Muscle layer of duodenum (tissue), 2 donors: ENCODE measurements around the gene MCOLN2.
A peak's percentile ranks its signal among the peaks of the same experiment; 100 is the strongest.
"Not testable (repeated sequence)": the region's sequence is repeated elsewhere in the genome, so short reads cannot be mapped to it uniquely, and the experiment has no call there.

Experiments
- H3K27ac ChIP-seq: one replicate; pipeline ENCODE4 v1.7.0; 2013; ENCODE audit warnings: mild to moderate bottlenecking, low read length
- H3K27me3 ChIP-seq: one replicate; pipeline ENCODE4 v1.7.0; 2013; ENCODE audit warnings: low read depth, mild to moderate bottlenecking, control low read depth, low read length
- H3K36me3 ChIP-seq, 2 donors: one replicate each; pipeline ENCODE4 v1.7.0; 2013; ENCODE audit warnings: low read length in 2 of 2, control low read depth in 1 of 2, mild to moderate bottlenecking in 1 of 2; ENCODE audit not compliant: insufficient read depth in 2 of 2, control insufficient read depth in 1 of 2
- H3K4me1 ChIP-seq, 2 donors: one replicate each; pipeline ENCODE4 v1.7.0; 2013; ENCODE audit warnings: low read length in 2 of 2, mild to moderate bottlenecking in 2 of 2, control low read depth in 1 of 2, moderate library complexity in 1 of 2; ENCODE audit not compliant: insufficient read depth in 2 of 2, control insufficient read depth in 1 of 2
- H3K4me3 ChIP-seq, 2 donors: one replicate each; pipeline ENCODE4 v1.7.0; 2013; ENCODE audit warnings: low read length in 2 of 2, low read depth in 1 of 2, mild to moderate bottlenecking in 1 of 2
- H3K9me3 ChIP-seq, 2 donors: one replicate each; pipeline ENCODE4 v1.7.0; 2013; ENCODE audit warnings: low read length in 2 of 2, control low read depth in 1 of 2, mild to moderate bottlenecking in 1 of 2; ENCODE audit not compliant: control insufficient read depth in 1 of 2
- donor health status: healthy.

The MCOLN2 gene

GRCh38 chr1:84918726-84919336 is 78.1 kb downstream of the MCOLN2 start:
- Histone ChIP-seq H3K4me3 (no peak overlapping the region), H3K9me3 (no peaks in the 10 kb centered on the region), H3K36me3 (no peaks in the 10 kb centered on the region), H3K27ac (no peak overlapping the region), H3K4me1 (no peaks in the 10 kb centered on the region), H3K27me3 (no peaks in the 10 kb centered on the region)

DNA sequence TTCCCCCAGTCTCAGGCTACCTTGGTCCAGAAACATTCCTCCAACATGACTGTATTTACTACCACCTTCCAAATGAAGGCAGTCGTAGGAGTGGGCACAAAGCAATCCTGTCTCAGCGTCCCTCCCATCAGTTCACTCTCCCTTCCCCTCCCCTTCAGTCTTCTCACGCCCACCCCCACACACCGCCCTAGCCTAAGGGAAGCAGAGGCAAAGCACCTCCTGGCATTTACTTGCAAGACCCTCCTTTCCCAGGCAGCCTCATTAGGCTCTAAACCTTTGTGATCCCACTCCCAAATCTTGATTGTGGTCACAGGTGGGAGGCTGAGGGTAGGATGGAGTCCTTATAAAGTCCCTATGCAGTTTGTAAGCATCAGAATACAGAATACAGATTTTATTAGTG is 80.0 kb downstream of the MCOLN2 start:
- no peaks in the 10 kb centered on the region for H3K9me3 ChIP-seq
- H3K4me3 ChIP-seq = no peak overlapping the region
- no peaks in the 10 kb centered on the region for H3K36me3 ChIP-seq
- no peaks in the 10 kb centered on the region for H3K27me3 ChIP-seq
- no peak overlapping the region for H3K27ac ChIP-seq
- no peaks in the 10 kb centered on the region for H3K4me1 ChIP-seq

- Histone ChIP-seq H3K27ac (no peak overlapping the region), H3K27me3 (no peaks in the 10 kb centered on the region), H3K36me3 (no peaks in the 10 kb centered on the region), H3K9me3 (peaks cover 0 to 2% of the 10 kb centered on the region in 2 donors), H3K4me1 (no peaks in the 10 kb centered on the region), H3K4me3 (no peak overlapping the region)
Measured at GRCh38 chr1:84913555-84913892, 83.4 kb downstream of the MCOLN2 start.

GRCh38 chr1:84912726-84913554 is 84.0 kb downstream of the MCOLN2 start:
- peaks cover 0 to 2% of the 10 kb centered on the region in 2 donors for H3K9me3 ChIP-seq
- H3K27ac ChIP-seq = no peak overlapping the region
- H3K4me3 ChIP-seq = no peak overlapping the region
- H3K4me1 ChIP-seq = no peaks in the 10 kb centered on the region
- no peaks in the 10 kb centered on the region for H3K36me3 ChIP-seq
- no peaks in the 10 kb centered on the region for H3K27me3 ChIP-seq

GRCh38 chr1:84908746-84909464 is 88.0 kb downstream of the MCOLN2 start:
- H3K4me3 ChIP-seq, H3K4me1 ChIP-seq, H3K27ac ChIP-seq, H3K27me3 ChIP-seq, H3K36me3 ChIP-seq, H3K9me3 ChIP-seq: not testable (repeated sequence)

DNA sequence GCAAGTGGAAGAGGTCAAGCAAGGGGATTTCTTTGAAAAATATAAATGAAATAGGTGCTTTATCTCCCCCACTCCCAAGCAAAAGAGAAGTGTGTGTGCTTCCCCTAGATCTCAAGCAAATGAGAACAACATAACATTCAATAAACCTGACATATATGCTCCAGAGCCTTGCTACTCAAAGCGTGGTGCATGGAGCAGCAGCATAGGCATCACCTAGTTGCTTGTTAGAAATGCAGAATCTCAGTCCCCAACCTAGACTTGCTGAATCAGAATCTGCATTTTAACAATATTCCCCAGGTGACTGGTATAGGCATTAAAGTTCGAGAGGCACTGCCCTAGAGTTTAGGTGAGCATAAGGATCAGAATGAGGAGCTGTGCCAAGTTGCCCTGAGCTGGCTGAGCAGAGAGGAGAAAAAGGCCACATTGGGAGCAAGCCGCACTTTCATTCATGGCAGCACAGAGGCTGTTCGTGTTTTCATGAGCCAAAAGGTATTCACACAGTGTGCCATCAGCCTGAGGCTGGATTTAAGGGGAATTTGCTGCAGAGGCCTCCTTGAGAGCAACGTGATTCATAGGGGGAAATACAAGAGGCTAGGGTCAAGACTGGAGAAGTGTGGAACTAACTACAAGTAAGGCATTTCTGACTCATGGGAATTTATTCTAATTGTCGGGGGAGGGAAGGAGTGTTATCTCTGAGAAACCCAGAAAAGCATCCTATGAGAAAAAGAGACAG is 89.7 kb downstream of the MCOLN2 start:
- Histone ChIP-seq H3K36me3 (no peaks in the 10 kb centered on the region), H3K27me3 (no peaks in the 10 kb centered on the region), H3K27ac (no peak overlapping the region), H3K4me3 (no peak overlapping the region), H3K9me3 (peaks cover 0 to 7% of the 10 kb centered on the region in 2 donors), H3K4me1 (no peaks in the 10 kb centered on the region)

GRCh38 chr1:84902727-84903126 is 94.2 kb downstream of the MCOLN2 start:
- H3K4me3 ChIP-seq, H3K27ac ChIP-seq, H3K4me1 ChIP-seq, H3K36me3 ChIP-seq, H3K9me3 ChIP-seq, H3K27me3 ChIP-seq: not testable (repeated sequence)

- Histone ChIP-seq H3K36me3 (no peaks in the 10 kb centered on the region), H3K9me3 (peaks cover 0 to 5% of the 10 kb centered on the region in 2 donors), H3K27me3 (no peaks in the 10 kb centered on the region), H3K4me3 (no peak overlapping the region), H3K4me1 (no peaks in the 10 kb centered on the region), H3K27ac (no peak overlapping the region)
Measured at GRCh38 chr1:84899969-84900368, 96.9 kb downstream of the MCOLN2 start.

GRCh38 chr1:84896279-84896678 is 100.6 kb downstream of the MCOLN2 start:
- Histone ChIP-seq H3K27ac (no peak overlapping the region), H3K27me3 (peaks cover 12% of the 10 kb centered on the region), H3K36me3 (no peaks in the 10 kb centered on the region), H3K9me3 (no peaks in the 10 kb centered on the region), H3K4me1 (peaks cover 0 to 12% of the 10 kb centered on the region in 2 donors), H3K4me3 (no peak overlapping the region)

DNA sequence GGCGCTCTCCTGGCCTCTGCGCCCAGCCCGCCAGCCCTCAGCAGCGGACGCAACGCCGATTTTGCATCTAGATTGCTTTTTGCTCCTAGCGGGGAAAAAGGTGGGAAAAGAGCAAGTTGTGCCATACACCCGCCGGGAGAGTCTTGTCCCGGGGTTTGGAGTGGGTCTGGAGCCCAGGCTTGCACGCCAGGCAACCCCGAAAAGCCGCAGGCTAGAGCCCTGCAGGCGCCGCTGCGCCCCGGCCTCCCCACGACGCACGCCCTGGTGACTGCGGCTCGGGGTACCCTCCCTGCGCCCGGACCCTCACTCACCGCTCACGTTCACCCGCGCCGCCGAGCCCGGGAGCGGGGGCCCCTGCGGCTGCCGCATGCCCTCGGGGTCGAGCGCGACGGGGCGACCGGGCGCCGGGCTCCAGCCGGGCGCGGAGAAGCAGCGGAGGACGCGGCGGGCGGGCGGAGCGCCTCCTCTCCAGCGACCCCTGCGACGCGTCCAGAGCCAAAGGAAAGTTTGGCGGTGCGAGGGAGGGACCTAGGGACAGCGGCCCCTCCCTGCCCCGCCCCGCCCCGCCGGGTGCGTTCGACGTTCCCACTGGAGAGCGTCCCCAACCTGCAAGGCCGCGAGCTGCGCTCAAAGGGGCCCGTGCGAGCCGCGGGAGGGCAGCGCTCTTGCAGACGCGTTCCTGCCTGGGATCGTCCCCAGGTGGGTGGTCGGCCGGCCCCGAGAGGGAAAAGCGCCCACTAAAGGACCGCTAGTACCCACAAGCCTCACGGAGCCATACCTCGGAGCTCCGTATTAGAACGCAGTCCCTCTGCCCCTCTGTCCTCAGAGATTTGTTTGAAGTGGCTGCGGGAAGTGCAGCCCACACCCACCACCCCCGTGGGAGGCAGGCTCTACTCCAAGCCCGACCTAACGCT is 104.0 kb downstream of the MCOLN2 start, which contains the start of gene LPAR3:
Gene LPAR3 (minus strand): TSS at position 502 of the 914 bp plus-strand sequence. CDS start 27,086 bp downstream, outside the sequence.
- H3K9me3 ChIP-seq = no peaks in the 10 kb centered on the region
- H3K27ac ChIP-seq = no peak within 1 kb of the TSS
- H3K4me1 ChIP-seq = peaks cover 0 to 12% of the 10 kb centered on the region in 2 donors
- no peaks in the 10 kb centered on the region for H3K36me3 ChIP-seq
- H3K27me3 ChIP-seq = peaks cover 12% of the 10 kb centered on the region
- H3K4me3 ChIP-seq = peak within 1 kb of the TSS in 1 of 2 donors; percentile 58
